ENCODE results near the gene PARD3. TPM values are rescaled to one million over a fixed set of nuclear protein-coding genes. Genes with fewer than 3 reads are reported as not detected.

PARD3 gene
- total and polyA plus RNA-seq, 10 of the 15 experiments (the other 5 are each of a cell fraction or from before 2014, with no cell fraction given) = 2.6 to 43.1 (median 13.9) TPM

DNA sequence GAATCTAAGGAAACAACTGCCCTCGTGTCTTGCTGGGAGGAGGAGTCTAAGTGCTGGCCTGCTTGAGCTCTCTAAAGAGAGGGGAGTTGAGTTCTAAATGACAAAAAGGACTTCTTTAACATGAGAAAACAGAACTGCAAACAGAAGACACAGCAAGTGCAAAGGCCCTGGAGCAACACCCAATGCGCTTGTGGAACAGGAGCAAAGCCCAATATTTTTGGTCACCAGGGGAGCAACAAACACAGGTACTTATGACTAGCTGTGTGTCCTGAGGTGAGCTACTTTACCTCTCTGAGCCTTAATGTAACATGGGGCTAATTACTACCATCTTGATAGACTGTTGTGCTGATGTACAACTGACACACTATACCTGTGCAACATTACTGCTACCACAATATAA lies 634.3 kb downstream of the PARD3 start:
- Histone ChIP-seq H3K4me3 (no peak overlapping the region), H3K27me3 (replicated peaks in 1 of 2; ENCODE audit: control insufficient read depth in 2 of 2, insufficient read depth in 2 of 2, low read length in 1 of 2) (no peaks in the 10 kb centered on the region), H3K27ac (ENCODE audit: control insufficient read depth, insufficient read depth) (no peak overlapping the region), H3K4me1 (ENCODE audit: control insufficient read depth, insufficient read depth, low read length) (no peaks in the 10 kb centered on the region), H3K36me3 (ENCODE audit: control insufficient read depth in 2 of 2, insufficient read depth in 2 of 2, low read length in 1 of 2) (no peaks in the 10 kb centered on the region), H4K20me1 (ENCODE audit: control insufficient read depth, insufficient read depth) (no peaks in the 10 kb centered on the region), H2AFZ (ENCODE audit: control insufficient read depth, low read depth, low read length) (no peak overlapping the region), H3K9ac (ENCODE audit: control insufficient read depth, insufficient read depth, low read length) (no peak overlapping the region), H3K79me2 (ENCODE audit: control insufficient read depth, insufficient read depth, low read length) (no peaks in the 10 kb centered on the region), H3K4me2 (ENCODE audit: control insufficient read depth, insufficient read depth) (no peak overlapping the region), H3K9me3 (replicated peaks; ENCODE audit: control insufficient read depth, insufficient read depth, low read length) (no peaks in the 10 kb centered on the region)
- ChIA-PET CTCF (interaction anchor here (0.9 kb wide), 1 partner anchor 13 kb away, joined by 3 read pairs; no protein-coding TSS in a partner anchor), SMC1A (ENCODE audit: uncharacterized antibody, unreplicated experiment) (interaction anchor here (0.7 to 1.7 kb wide), 6 partner anchors 10 to 43 kb away, joined by 3 to 5 read pairs (median 3); no protein-coding TSS in a partner anchor), RAD21 (ENCODE audit: unreplicated experiment) (no interaction called here), POLR2A (no interaction called here)
- FAIRE-seq = no peak
- intact Hi-C loops (cut with micrococcal nuclease; ENCODE audit: unreplicated experiment) (no loop called here), in situ Hi-C loops (cut with MboI) (no loop called here)
- no peak for DNase-seq (ENCODE audit: low read depth, low spot score)
- BruUV-seq (replicated peaks) = no TSS peak
- no peak for ATAC-seq
- 18% methylated on average over 2 of the region's 2 CpGs for WGBS (ENCODE audit: insufficient coverage, insufficient replicate concordance, low lambda C conversion rate, missing lambda C conversion rate)
- TF ChIP-seq TAF1 (IDR thresholded peaks at IDR 0.05; ENCODE audit: borderline replicate concordance, low read depth, low read length) = no peak
- TF ChIP-seq NFYA (IDR thresholded peaks at IDR 0.05; ENCODE audit: borderline replicate concordance, low read depth, low read length) = no peak
- TF ChIP-seq EP300 (IDR thresholded peaks at IDR 0.05; ENCODE audit: borderline replicate concordance in 1 of 2, control insufficient read depth in 1 of 2, low read depth in 2 of 2, low read length in 2 of 2) = no peak
- no peak for TF ChIP-seq NBN (IDR thresholded peaks at IDR 0.05)
- TF ChIP-seq RELA (IDR thresholded peaks at IDR 0.05; ENCODE audit: borderline replicate concordance, partially characterized antibody) = no peak
- no peak for TF ChIP-seq ASH2L (IDR thresholded peaks at IDR 0.05; ENCODE audit: borderline replicate concordance, low read depth)
- TF ChIP-seq SPI1 (IDR thresholded peaks at IDR 0.05; ENCODE audit: borderline replicate concordance, insufficient read depth, low read depth, low read length) = no peak
- no peak for TF ChIP-seq SIX5 (IDR thresholded peaks at IDR 0.05; ENCODE audit: low read depth, low read length, severe bottlenecking)
- TF ChIP-seq BRCA1 (IDR thresholded peaks at IDR 0.05; ENCODE audit: low read depth, low read length) = no peak
- TF ChIP-seq NR2F1 (conservative IDR thresholded peaks at IDR 0.05) = no peak
- TF ChIP-seq MYC (IDR thresholded peaks at IDR 0.05; ENCODE audit: insufficient read depth, insufficient read length, insufficient replicate concordance, low read length, severe bottlenecking) = no peak
- TF ChIP-seq CEBPB (IDR thresholded peaks at IDR 0.05; ENCODE audit: borderline replicate concordance in 1 of 2, low read depth in 2 of 2, low read length in 2 of 2) = no peak
- no peak for TF ChIP-seq CHD2 (IDR thresholded peaks at IDR 0.05; ENCODE audit: borderline replicate concordance, low read depth, low read length)
- no peak for TF ChIP-seq CTCF (IDR thresholded peaks at IDR 0.05 in 2 of 3, conservative IDR thresholded peaks at IDR 0.05 in 1 of 3; ENCODE audit: control insufficient read depth in 2 of 3, extremely low read depth in 1 of 3, insufficient read depth in 1 of 3, low read depth in 3 of 3, low read length in 3 of 3)
- TF ChIP-seq, protein P1, sequence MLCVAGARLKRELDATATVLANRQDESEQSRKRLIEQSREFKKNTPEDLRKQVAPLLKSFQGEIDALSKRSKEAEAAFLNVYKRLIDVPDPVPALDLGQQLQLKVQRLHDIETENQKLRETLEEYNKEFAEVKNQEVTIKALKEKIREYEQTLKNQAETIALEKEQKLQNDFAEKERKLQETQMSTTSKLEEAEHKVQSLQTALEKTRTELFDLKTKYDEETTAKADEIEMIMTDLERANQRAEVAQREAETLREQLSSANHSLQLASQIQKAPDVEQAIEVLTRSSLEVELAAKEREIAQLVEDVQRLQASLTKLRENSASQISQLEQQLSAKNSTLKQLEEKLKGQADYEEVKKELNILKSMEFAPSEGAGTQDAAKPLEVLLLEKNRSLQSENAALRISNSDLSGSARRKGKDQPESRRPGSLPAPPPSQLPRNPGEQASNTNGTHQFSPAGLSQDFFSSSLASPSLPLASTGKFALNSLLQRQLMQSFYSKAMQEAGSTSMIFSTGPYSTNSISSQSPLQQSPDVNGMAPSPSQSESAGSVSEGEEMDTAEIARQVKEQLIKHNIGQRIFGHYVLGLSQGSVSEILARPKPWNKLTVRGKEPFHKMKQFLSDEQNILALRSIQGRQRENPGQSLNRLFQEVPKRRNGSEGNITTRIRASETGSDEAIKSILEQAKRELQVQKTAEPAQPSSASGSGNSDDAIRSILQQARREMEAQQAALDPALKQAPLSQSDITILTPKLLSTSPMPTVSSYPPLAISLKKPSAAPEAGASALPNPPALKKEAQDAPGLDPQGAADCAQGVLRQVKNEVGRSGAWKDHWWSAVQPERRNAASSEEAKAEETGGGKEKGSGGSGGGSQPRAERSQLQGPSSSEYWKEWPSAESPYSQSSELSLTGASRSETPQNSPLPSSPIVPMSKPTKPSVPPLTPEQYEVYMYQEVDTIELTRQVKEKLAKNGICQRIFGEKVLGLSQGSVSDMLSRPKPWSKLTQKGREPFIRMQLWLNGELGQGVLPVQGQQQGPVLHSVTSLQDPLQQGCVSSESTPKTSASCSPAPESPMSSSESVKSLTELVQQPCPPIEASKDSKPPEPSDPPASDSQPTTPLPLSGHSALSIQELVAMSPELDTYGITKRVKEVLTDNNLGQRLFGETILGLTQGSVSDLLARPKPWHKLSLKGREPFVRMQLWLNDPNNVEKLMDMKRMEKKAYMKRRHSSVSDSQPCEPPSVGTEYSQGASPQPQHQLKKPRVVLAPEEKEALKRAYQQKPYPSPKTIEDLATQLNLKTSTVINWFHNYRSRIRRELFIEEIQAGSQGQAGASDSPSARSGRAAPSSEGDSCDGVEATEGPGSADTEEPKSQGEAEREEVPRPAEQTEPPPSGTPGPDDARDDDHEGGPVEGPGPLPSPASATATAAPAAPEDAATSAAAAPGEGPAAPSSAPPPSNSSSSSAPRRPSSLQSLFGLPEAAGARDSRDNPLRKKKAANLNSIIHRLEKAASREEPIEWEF (IDR thresholded peaks at IDR 0.05; ENCODE audit: insufficient replicate concordance, low read depth, low read length) = no peak

Data from GM12878 (cell line).